ENCODE results near the gene ECE1.
A peak's percentile ranks its signal among the peaks of the same experiment; 100 is the strongest.

ECE1 gene

DNA sequence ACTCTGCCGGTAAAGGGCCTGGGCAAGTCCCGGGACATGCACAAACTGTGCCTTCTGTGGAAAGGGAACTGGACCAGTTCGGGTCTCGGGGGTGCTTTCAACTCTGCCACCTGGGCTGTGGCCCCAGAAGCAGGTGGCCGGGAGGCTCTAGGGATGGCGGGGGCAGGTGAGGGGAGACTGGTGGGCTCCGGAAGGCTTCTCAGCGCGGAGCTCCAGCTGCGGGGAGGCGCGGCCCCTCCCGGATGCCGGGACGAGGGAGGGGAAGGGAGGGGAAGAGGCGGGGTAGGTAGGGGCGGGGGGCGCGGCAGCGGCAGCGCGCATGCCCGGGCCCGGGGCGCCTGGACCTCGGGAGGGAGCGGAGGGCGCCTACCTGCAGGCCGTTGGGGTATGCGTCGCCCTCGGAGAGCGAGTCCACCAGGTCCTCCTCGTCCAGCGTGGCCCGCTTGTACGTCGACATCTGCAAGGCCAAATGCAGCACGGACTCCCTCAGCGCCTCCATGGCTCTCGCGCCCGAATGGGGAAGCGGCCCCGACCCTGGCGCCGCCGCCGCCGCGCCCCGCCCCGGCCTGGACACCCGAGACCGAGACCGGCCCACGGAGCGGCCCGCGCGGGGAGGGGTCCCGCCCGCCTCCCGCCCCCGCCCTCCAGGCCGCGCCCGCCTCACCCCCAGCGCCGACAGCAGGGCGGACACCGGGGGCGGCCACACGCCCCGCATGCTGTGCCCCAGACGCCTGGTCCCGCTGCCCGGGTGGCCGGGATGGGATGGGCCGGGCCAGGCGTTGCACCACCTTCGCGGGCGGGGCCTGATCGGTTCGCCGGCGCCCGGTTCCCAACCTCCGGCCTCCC lies at the start of gene ECE1:
Gene ECE1, minus strand, starts transcription at position 764 of the 846 bp plus-strand sequence. Its CDS starts 49 bp downstream, at position 715.
- peak; percentile 66 for DNase-seq

GRCh38 chr1:21339356-21340229 lies 49.3 kb upstream of the ECE1 start:
- no peak for DNase-seq

GRCh38 chr1:21338573-21339355 lies 48.5 kb upstream of the ECE1 start:
- DNase-seq: no peak

DNA sequence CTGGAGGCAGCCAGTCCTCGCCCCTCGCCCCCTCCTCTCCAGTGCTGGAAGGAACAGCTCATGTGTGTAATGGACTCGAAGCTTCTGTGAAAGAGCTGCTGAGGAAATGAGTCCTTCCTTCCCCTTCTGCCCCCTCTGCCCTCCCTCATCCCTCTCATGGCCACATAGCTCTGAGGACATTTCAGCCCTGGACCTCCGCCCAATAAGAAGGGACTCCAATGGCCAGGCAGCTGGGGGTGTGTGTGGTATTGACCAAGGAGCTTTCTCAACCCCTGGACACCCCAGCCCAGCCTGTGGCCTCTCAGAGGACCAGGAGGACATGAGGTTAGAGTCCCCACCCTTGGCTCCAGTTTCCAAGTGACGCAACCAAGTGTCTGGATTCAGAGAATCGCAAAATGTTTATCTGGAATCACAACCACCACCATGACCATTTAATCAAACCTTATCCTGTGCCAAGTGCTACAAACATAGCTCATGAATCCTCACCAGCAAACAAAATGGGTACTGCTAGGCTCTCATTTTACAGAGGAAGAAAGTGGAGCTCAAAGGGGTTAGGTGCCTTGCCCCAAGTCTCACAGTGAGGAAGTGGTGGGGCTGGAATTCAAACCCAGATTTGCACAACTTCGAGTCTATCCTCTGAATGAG lies 47.8 kb upstream of the ECE1 start:
- no peak for DNase-seq

GRCh38 chr1:21337454-21337927 lies 47.2 kb upstream of the ECE1 start:
- DNase-seq: no peak

DNA sequence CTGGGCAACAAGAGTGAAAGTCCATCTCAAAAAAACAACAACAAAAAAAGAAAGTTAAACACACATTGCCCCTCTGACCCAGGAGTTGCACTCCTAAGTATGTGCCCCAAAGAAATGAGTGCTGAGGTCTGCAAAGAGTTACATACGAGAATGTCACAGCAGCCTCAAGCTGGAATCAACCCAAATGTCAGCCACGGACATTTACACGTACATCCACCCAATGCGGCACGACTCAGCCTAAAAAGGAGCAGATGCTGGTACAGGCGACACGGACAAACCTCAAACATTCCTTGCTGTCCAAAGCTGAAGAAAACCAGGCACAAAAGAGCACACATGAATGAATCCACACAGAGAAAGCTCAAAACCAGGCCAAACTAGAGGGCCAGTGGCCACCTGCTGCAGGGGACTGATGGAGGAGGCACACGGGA lies 46.8 kb upstream of the ECE1 start:
- no peak for DNase-seq

GRCh38 chr1:21335750-21336224 lies 45.5 kb upstream of the ECE1 start:
- DNase-seq: peak; percentile 90

- DNase-seq: no peak
Observed at GRCh38 chr1:21335088-21335691, 44.9 kb upstream of the ECE1 start.

DNA sequence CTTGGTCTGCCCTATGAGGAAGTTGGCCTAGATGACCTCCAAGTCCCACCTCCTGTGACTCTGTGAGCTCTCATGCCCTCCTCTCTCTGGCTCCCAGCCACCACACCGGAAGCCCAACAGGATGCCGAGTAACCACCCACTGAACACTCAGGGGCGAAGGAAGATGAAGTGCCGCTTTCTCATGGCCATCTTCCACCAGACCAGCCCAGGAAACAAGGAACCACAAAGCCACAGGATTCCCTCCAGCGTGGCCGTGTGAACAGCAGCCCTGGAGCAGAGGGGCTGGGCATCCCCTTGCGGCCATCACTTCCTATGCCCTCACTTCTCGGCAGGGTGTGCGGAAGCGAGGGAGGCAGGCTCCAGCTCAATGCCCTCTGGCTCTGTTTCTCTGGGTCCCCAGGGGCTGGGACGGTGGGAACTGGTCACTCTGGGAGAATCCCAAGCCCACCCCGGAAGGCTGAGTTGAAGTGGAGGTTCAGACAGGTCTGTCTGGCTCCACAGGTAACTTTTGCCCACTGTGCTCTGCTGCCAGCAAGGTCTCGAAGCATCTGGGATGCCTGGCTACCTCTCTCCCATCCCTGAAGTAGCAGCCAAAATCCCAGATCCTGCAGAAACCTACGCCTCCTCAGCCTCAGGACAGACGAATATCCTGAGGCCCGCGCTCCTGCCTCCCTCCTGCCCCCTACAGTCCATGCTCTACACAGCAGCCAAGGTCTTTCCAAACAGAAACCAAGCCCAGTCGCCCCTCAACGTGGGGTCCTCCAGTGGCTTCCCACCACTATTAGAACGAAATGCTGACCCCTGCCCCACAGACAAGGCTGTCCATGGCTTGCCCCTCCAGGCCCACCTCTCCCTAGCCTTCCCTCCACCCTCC lies 44.2 kb upstream of the ECE1 start:
- DNase-seq: peak; percentile 98

- DNase-seq: no peak
Observed at GRCh38 chr1:21333824-21334213, 43.6 kb upstream of the ECE1 start.

GRCh38 chr1:21332554-21333311 lies 42.5 kb upstream of the ECE1 start:
- no peak for DNase-seq

GRCh38 chr1:21331752-21332478 lies 41.7 kb upstream of the ECE1 start:
- no peak for DNase-seq

DNA sequence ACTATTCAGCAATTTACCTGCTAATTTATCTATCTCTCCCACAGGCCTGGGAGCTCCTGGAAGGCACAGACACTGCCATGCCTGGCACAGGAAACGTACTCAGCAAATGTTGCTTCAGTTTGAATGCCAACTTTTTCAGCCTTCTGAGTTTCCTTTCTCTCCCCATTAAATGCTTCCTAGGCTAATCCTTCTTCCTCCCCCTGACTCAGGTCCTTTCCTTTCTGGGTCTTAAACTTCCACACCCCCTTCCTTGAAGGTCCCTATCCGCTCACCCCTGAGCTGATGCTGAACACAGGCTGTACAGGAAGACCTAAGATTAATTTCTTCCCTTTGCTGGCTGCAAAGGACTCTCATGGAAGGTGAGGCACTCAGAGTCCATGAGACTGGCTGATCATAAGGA lies 40.3 kb upstream of the ECE1 start:
- no peak for DNase-seq

DNA sequence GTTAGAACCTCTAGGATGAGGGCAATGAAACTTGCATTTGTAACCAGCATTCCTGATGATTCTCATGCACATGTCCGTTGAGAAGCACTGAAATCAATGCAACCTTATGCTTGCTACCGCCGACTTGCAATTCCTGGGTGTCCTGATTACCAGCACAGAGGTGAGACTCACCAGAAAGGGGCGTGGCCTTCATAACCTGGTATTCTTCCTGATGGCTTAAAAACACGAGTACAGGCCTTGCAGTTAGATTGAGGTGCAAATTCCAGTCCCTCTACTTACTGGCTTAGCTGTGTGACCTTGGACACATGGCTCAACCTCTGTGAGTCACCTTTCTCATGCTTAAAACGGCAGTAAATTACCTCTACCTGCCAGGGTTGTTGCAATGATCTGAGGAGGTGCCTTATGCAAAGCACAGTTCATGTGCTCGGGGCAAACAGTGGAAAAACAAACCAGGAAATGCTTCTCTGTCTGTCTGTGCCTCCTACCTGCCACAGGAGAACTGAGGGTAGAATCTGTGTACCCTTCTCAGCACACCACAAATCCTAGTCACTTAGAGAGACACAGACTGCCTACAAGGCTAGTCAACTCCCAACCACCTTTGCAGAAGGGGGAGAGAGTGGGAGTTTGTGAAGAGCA lies 39.1 kb upstream of the ECE1 start:
- DNase-seq: no peak

DNA sequence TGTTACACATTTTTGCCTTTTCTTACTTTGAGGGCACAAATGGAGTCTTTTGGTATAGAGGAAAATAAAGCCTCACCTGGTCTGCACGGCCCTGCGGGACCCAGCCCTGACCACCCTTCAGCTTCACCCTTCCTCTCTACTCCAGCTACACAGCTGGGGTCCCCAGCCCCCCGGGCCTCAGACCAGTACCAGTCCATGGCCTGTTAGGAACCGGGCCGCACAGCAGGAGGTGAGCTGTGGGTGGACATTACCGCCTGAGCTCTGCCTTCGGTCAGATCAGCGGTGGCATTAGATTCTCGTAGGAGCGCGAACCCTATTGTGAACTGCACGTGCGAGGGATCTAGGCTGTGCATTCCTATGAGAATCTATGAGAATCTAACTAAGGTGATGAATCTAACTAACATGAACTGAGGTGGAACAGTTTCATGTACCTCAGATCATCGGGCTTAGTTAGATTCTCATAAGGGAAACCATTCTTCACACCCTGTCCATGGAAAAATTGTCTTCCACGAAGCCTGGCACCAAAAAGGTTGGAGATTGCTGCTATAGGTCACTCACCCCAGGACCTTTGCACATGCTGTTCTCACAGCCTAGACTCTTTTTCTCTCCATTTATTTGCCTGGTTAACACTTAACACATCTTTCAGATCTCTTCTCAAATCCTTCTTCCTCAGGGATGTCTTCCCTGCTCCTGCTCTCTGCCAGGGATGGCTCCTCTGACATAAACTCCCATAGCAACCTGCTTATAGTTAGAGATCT lies 37.5 kb upstream of the ECE1 start:
- no peak for DNase-seq

DNA sequence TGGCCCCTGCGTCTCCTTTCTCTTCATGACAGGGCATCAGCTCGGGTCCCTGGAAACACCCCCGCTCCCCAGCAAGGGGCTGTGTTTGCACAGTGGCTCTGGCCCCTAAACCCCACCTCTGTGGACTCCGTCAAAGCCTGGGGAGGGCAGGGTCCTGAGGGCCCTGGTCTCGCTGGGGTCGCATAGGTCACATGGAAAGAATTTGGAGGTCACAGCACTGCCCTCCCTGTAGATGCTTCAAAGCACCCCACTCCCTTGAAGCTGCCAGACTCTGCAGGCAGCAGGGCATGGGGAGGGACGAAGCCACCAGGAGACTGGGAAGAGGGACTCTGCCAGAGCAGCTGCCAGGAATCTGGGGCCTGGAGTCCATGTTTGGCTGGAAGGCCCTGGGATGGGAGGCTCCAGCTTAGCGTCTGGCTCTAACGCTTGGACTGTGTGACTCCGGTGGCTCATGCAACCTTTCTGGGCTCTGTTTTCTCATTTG lies 36.6 kb upstream of the ECE1 start:
- DNase-seq: no peak

DNA sequence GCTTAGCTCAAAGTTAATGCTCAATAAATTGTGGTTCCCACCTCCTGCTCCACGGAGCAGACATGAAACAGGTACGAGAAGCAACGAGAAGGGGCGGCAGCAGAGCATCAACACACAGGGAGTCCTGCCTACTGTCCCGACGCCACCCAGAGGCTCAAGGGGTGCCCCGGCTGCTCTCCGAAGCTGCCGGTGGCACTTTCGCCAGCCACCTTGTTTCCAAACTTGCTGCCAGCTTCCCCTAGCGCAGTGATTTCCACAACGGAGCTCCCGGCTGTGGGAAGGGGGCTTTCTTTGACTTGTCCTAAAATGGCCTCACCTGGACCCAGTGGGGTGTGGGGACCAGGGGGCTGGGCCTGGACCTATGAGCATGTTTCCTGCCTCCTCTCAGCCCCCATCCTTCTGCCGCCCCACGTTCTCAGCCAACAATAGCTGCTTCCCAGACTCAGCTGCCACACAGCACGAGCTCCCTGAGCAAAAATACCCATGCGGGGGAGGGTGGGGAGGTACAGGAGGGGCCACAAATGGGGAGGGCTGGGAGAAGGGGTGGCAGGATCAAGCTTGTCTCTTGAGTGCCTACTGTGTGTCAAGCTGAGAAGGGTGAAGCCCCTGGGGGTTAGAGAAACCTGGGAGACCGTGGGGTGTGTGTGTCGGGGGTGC lies 35.6 kb upstream of the ECE1 start:
- no peak for DNase-seq
